Mesothelial cell of epicardium (in vitro differentiated cells): ENCODE results near the gene OR10J1. TPM values are rescaled to one million over a fixed set of nuclear protein-coding genes. Genes with fewer than 3 reads are reported as not detected.

Source experiments
- DNase-seq, 2 experiments: peaks; one replicate each; pipeline ENCODE4 v3.0.0; 2021; ENCODE audit warnings: low spot score in 2 of 2; ENCODE audit not compliant: unreplicated experiment in 2 of 2
- H3K27ac Mint-ChIP-seq: 2 replicates; pipeline ENCODE4 v1.8.0; 2021; ENCODE audit warnings: mixed read lengths
- H3K27me3 Mint-ChIP-seq: 2 replicates; pipeline ENCODE4 v1.8.0; 2021; ENCODE audit warnings: low read depth, mixed read lengths
- H3K36me3 Mint-ChIP-seq: 2 replicates; pipeline ENCODE4 v1.8.0; 2021; ENCODE audit warnings: mixed read lengths
- H3K4me1 Mint-ChIP-seq: 2 replicates; pipeline ENCODE4 v1.8.0; 2021; ENCODE audit warnings: mixed read lengths
- H3K4me3 Mint-ChIP-seq: 2 replicates; pipeline ENCODE4 v1.8.0; 2021; ENCODE audit warnings: mild to moderate bottlenecking, moderate library complexity, mixed read lengths
- H3K9me3 Mint-ChIP-seq: 2 replicates; pipeline ENCODE4 v1.8.0; 2021; ENCODE audit warnings: mixed read lengths
- CTCF ChIP-seq: fragments of 200-600 bp; sonication (generic); IDR thresholded peaks from one replicate; pipeline ENCODE4 v1.5.0; 2021; ENCODE audit warnings: antibody characterized with exemption; ENCODE audit not compliant: unreplicated experiment
- total RNA-seq: library from RNA; stranded (reverse); gene quantifications from 3 replicates; pipeline ENCODE4 v1.2.1, GENCODE V29; 2021

Gene OR10J1
- total RNA-seq, 1 donor from 2014 or later = not detected

- no peak for DNase-seq
- Mint-ChIP-seq H3K36me3 (no peaks in the 10 kb centered on the region), H3K4me1 (no peaks in the 10 kb centered on the region), H3K9me3 (peaks cover 70% of the 10 kb centered on the region), H3K4me3 (no peak overlapping the region), H3K27me3 (no peaks in the 10 kb centered on the region), H3K27ac (no peak overlapping the region)
- no peak for TF ChIP-seq CTCF
Observed at GRCh38 chr1:159429074-159429861, 10.3 kb upstream of the OR10J1 start.

DNA sequence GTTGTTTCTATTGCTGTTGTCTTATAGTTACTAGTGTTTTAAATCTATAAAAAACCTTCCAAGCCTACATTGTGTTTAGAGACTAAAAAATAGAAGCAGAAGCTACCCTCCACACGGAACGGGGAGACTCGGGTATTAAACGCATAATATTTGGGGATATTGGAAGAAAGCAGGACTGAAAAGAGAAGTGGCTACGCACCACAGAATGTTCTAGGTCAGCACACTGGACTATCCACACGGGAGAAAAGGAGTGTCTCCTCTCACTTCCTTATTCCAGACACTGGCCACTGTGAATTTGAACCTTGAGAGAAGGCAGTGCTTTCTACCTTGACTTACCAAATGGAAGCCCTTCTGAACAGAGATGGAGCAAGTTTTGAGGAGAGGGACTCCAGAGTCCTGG, 8.5 kb upstream of the OR10J1 start:
- no peaks in the 10 kb centered on the region for H3K4me1 Mint-ChIP-seq
- no peaks in the 10 kb centered on the region for H3K36me3 Mint-ChIP-seq
- DNase-seq = no peak
- peaks cover 72% of the 10 kb centered on the region for H3K9me3 Mint-ChIP-seq
- no peak for TF ChIP-seq CTCF
- H3K4me3 Mint-ChIP-seq = no peak overlapping the region
- H3K27ac Mint-ChIP-seq = no peak overlapping the region
- no peaks in the 10 kb centered on the region for H3K27me3 Mint-ChIP-seq

- Mint-ChIP-seq H3K36me3 (no peaks in the 10 kb centered on the region), H3K27ac (no peak within 1 kb of the TSS), H3K4me1 (no peaks in the 10 kb centered on the region), H3K27me3 (no peaks in the 10 kb centered on the region), H3K9me3 (peaks cover 78% of the 10 kb centered on the region), H3K4me3 (no peak within 1 kb of the TSS)
- DNase-seq = no peak
- no peak for TF ChIP-seq CTCF
Observed at GRCh38 chr1:159431904-159432303, 7.6 kb upstream of the OR10J1 start, which contains the start of gene OR10J4. TSS of gene OR10J4 (plus strand) at chr1:159432204.

GRCh38 chr1:159436469-159436868, 3.1 kb upstream of the OR10J1 start:
- no peak overlapping the region for H3K27ac Mint-ChIP-seq
- no peaks in the 10 kb centered on the region for H3K27me3 Mint-ChIP-seq
- no peaks in the 10 kb centered on the region for H3K4me1 Mint-ChIP-seq
- no peak for TF ChIP-seq CTCF
- H3K4me3 Mint-ChIP-seq = no peak overlapping the region
- no peaks in the 10 kb centered on the region for H3K36me3 Mint-ChIP-seq
- H3K9me3 Mint-ChIP-seq = peaks cover 76% of the 10 kb centered on the region
- DNase-seq = no peak

DNA sequence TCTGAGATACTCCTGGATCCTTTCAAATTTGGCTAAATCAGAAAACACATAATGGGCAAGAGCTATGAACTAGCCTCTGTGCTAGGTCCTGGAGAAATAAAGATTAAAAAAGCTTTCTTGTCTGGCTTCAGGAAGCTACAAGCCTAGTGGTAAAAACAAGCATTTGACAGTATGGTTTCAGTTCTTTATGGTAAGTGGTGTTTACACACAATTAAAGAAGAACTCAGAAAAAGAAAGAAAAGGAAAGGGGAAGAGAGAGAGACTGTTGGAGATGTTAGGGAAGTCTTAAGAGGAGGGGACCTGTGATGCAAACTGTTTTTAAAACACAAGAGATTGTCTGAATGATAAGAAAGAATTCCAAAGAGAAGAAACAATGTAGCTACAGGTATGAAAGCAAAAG, 1.8 kb downstream of the OR10J1 start:
- H3K36me3 Mint-ChIP-seq = no peaks in the 10 kb centered on the region
- DNase-seq = no peak
- peaks cover 77% of the 10 kb centered on the region for H3K9me3 Mint-ChIP-seq
- no peak overlapping the region for H3K27ac Mint-ChIP-seq
- no peaks in the 10 kb centered on the region for H3K4me1 Mint-ChIP-seq
- H3K27me3 Mint-ChIP-seq = no peaks in the 10 kb centered on the region
- TF ChIP-seq CTCF = no peak
- no peak overlapping the region for H3K4me3 Mint-ChIP-seq
